ENCODE results near the gene FLYWCH1. TPM values are rescaled to one million over a fixed set of nuclear protein-coding genes. Genes with fewer than 3 reads are reported as not detected.

The FLYWCH1 gene
- total and polyA plus RNA-seq, 9 of the 15 experiments (the other 6 are each of a cell fraction or from before 2014, with no cell fraction given), result 0.18 to 33.6 (median 11.3) TPM

DNA sequence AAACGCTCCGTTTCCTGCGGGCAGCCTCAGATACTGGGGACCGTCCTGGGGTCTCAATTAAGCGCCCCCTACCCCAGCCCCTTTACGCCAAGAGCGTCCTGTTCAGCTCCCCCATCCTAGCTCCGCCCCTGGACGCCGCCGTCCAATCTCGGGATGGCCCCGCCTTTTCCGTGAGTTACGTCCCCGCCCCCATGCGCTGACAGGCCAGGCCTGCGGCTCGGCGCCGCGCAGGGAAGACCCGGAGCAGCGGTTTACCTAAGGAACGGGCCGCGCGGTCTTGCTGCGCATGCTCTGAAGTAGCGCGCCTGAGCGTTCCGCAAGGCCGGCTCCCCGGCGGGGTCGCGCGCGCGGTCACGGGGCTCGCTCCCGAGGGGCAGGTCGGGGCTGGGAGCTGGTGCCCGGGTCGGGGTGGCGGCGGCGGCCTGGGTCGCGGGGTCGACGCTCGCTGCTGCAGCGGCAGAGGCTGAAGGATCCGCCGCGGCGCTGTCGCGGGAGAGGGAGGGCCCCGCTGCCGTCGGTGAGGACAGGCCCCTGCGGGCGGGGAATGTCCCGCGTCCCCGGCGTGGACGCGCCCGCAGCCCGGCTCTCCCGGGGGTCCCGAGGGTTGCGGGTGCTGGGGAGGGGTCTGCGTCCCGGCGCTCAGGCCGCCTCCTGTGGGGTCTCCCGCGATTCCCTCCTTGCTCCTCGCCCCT, at the start of gene FLYWCH1 (continued):
- TF ChIP-seq POLR2H (tag; IDR thresholded peaks at IDR 0.05; ENCODE audit: low read depth) (peak; percentile 25; the same call in 1 of the 2 replicates), MYC (IDR thresholded peaks at IDR 0.05; ENCODE audit: low read depth, low read length) (peak; percentile 79), MYC (CRISPR knock-in tag; IDR thresholded peaks at IDR 0.05; ENCODE audit: borderline replicate concordance, low read depth) (no peak), MBD2 (IDR thresholded peaks at IDR 0.05; ENCODE audit: borderline replicate concordance, low read depth) (no peak), HDAC3 (IDR thresholded peaks at IDR 0.05; ENCODE audit: borderline replicate concordance, partially characterized antibody) (no peak), KLF16 (IDR thresholded peaks at IDR 0.05) (no peak), ATF1 (CRISPR knock-in tag; IDR thresholded peaks at IDR 0.05) (no peak), ATF1 (tag; IDR thresholded peaks at IDR 0.05) (peak; percentile 58), GATAD2B (IDR thresholded peaks at IDR 0.05; ENCODE audit: borderline replicate concordance) (peak; percentile 71; the same call in 1 of the 2 replicates), JUND (IDR thresholded peaks at IDR 0.05; ENCODE audit: borderline replicate concordance, low read depth, low read length) (peak; percentile 50; the same call in 1 of the 2 replicates), JUND (tag; IDR thresholded peaks at IDR 0.05; ENCODE audit: borderline replicate concordance, low read depth, low read length) (peak; percentile 32; the same call in 1 of the 3 replicates), SMAD2 (IDR thresholded peaks at IDR 0.05; ENCODE audit: low read depth, low read length) (no peak), TAF1 (IDR thresholded peaks at IDR 0.05; ENCODE audit: control insufficient read depth, extremely low read depth, insufficient read depth, low read length, severe bottlenecking) (peak; percentile 76), ZNF584 (CRISPR knock-in tag; IDR thresholded peaks at IDR 0.05; ENCODE audit: low read depth) (peak; percentile 67; the same call in 1 of the 2 replicates), TEAD1 (CRISPR knock-in tag; IDR thresholded peaks at IDR 0.05) (peak in 1 of 2 experiments; percentile 78; a peak in 2 of 4 replicates), ZNF696 (CRISPR knock-in tag; conservative IDR thresholded peaks at IDR 0.05) (no peak)
- TF ChIP-seq, protein P1, sequence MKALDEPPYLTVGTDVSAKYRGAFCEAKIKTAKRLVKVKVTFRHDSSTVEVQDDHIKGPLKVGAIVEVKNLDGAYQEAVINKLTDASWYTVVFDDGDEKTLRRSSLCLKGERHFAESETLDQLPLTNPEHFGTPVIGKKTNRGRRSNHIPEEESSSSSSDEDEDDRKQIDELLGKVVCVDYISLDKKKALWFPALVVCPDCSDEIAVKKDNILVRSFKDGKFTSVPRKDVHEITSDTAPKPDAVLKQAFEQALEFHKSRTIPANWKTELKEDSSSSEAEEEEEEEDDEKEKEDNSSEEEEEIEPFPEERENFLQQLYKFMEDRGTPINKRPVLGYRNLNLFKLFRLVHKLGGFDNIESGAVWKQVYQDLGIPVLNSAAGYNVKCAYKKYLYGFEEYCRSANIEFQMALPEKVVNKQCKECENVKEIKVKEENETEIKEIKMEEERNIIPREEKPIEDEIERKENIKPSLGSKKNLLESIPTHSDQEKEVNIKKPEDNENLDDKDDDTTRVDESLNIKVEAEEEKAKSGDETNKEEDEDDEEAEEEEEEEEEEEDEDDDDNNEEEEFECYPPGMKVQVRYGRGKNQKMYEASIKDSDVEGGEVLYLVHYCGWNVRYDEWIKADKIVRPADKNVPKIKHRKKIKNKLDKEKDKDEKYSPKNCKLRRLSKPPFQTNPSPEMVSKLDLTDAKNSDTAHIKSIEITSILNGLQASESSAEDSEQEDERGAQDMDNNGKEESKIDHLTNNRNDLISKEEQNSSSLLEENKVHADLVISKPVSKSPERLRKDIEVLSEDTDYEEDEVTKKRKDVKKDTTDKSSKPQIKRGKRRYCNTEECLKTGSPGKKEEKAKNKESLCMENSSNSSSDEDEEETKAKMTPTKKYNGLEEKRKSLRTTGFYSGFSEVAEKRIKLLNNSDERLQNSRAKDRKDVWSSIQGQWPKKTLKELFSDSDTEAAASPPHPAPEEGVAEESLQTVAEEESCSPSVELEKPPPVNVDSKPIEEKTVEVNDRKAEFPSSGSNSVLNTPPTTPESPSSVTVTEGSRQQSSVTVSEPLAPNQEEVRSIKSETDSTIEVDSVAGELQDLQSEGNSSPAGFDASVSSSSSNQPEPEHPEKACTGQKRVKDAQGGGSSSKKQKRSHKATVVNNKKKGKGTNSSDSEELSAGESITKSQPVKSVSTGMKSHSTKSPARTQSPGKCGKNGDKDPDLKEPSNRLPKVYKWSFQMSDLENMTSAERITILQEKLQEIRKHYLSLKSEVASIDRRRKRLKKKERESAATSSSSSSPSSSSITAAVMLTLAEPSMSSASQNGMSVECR (CRISPR knock-in tag; IDR thresholded peaks at IDR 0.05), result peak; percentile 51; the same call in 1 of the 2 replicates
- TF ChIP-seq, protein P2, sequence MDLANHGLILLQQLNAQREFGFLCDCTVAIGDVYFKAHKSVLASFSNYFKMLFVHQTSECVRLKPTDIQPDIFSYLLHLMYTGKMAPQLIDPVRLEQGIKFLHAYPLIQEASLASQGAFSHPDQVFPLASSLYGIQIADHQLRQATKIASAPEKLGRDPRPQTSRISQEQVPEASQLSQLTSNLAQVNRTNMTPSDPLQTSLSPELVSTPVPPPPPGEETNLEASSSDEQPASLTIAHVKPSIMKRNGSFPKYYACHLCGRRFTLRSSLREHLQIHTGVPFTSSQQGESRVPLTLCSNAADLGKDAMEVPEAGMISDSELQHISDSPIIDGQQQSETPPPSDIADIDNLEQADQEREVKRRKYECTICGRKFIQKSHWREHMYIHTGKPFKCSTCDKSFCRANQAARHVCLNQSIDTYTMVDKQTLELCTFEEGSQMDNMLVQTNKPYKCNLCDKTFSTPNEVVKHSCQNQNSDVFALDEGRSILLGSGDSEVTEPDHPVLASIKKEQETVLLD (IDR thresholded peaks at IDR 0.05), result peak; percentile 85; the same call in 1 of the 2 replicates
- TF ChIP-seq, protein P3, sequence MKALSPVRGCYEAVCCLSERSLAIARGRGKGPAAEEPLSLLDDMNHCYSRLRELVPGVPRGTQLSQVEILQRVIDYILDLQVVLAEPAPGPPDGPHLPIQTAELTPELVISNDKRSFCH (CRISPR knock-in tag; IDR thresholded peaks at IDR 0.05), result no peak
- TF ChIP-seq, protein P3 (tag; IDR thresholded peaks at IDR 0.05), result peak; percentile 91
- TF ChIP-seq, protein P4, sequence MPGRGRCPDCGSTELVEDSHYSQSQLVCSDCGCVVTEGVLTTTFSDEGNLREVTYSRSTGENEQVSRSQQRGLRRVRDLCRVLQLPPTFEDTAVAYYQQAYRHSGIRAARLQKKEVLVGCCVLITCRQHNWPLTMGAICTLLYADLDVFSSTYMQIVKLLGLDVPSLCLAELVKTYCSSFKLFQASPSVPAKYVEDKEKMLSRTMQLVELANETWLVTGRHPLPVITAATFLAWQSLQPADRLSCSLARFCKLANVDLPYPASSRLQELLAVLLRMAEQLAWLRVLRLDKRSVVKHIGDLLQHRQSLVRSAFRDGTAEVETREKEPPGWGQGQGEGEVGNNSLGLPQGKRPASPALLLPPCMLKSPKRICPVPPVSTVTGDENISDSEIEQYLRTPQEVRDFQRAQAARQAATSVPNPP (IDR thresholded peaks at IDR 0.05; ENCODE audit: borderline replicate concordance, insufficient read depth, insufficient read length), result no peak

Measured in K562 (cell line).